Gastrocnemius medialis (tissue), 4 donors: Measurements from ENCODE around the gene BRDT. TPM values are rescaled to one million over a fixed set of nuclear protein-coding genes. Genes with fewer than 3 reads are reported as not detected.

ENCODE experiments used
- ATAC-seq, 2 donors: fragments of 150-250 bp; one replicate each; pipeline ENCODE4 v1.9.1; 2016
- DNase-seq, 2 donors: peaks; one replicate each; pipeline ENCODE4 v3.0.0-alpha.2; 2019
- H3K27ac ChIP-seq, 4 donors: fragments of 200-600 bp; sonication (generic); 1 replicate in 1 of 4; 2 replicates in 3 of 4; pipeline ENCODE4 v1.5.1; 2016 to 2018; ENCODE audit warnings: mild to moderate bottlenecking in 2 of 4, moderate library complexity in 1 of 4
- H3K27me3 ChIP-seq, 3 donors: fragments of 200-600 bp; sonication (generic) in 2 of 3; 1 replicate in 1 of 3; 2 replicates in 2 of 3; pipeline versions ENCODE4 v1.5.1 to v1.6.0; 2016 to 2019; ENCODE audit warnings: mild to moderate bottlenecking in 1 of 3, moderate library complexity in 1 of 3
- H3K36me3 ChIP-seq, 2 donors: fragments of 200-600 bp; sonication (generic) in 1 of 2; one replicate each; pipeline ENCODE4 v1.5.1; 2017 to 2018
- H3K4me1 ChIP-seq, 2 donors: fragments of 200-600 bp; sonication (generic) in 1 of 2; one replicate each; pipeline ENCODE4 v1.5.1; 2016 to 2017; ENCODE audit warnings: mild to moderate bottlenecking in 2 of 2
- H3K4me3 ChIP-seq, 4 donors: fragments of 200-600 bp; sonication (generic) in 3 of 4; 1 replicate in 1 of 4; 2 replicates in 3 of 4; pipeline ENCODE4 v1.5.1; 2016 to 2019; ENCODE audit warnings: mild to moderate bottlenecking in 2 of 4
- H3K9me3 ChIP-seq, 3 donors: fragments of 200-600 bp; sonication (generic) in 2 of 3; 1 replicate in 1 of 3; 2 replicates in 2 of 3; pipeline ENCODE4 v1.5.1; 2016 to 2019
- CTCF ChIP-seq, 5 experiments: fragments of 450-650 bp in 3 of 5; fragments of 200-600 bp in 2 of 5; sonication (generic) in 2 of 5; IDR thresholded peaks in 4 of 5; conservative IDR thresholded peaks in 1 of 5; 1 replicate in 4 of 5; 2 replicates in 1 of 5; pipeline ENCODE4 v1.5.1; 2016 to 2019; ENCODE audit warnings: antibody characterized with exemption in 5 of 5, mild to moderate bottlenecking in 3 of 5, moderate library complexity in 3 of 5
- POLR2A ChIP-seq, 2 donors: fragments of 450-650 bp; IDR thresholded peaks; one replicate each; pipeline ENCODE4 v1.6.1; 2017; ENCODE audit warnings: antibody characterized with exemption in 2 of 2, mild to moderate bottlenecking in 2 of 2, moderate library complexity in 2 of 2
- in situ Hi-C, 4 donors: fragments of 200-750 bp; cut with MboI; loops; one replicate each; pipeline versions ENCODE4 v1.15.0 to v1.8.0; 2017; ENCODE audit warnings: low sequenced_read_pairs in 4 of 4
- intact Hi-C: fragments of 100-400 bp; cut with DNase I; formaldehyde crosslinking; loops from one replicate; pipeline ENCODE4 v1.15.1; 2023; ENCODE audit warnings: low total_unique reads
- total RNA-seq, 4 donors: library from RNA; depleted of rRNA; stranded (reverse); fragments of >200 nt; gene quantifications; one replicate each; pipeline versions ENCODE4 v1.1.0 to v1.2.3, GENCODE V29; 2016

Gene BRDT
- total RNA-seq, 4 donors from 2014 or later = not detected

- intact Hi-C loops = no loop called here
- no peaks in the 10 kb centered on the region for H3K27me3 ChIP-seq
- TF ChIP-seq CTCF (IDR thresholded peaks at IDR 0.05 in 4 of 5, conservative IDR thresholded peaks at IDR 0.05 in 1 of 5) (no peak), POLR2A (IDR thresholded peaks at IDR 0.05) (no peak)
- H3K36me3 ChIP-seq = no peaks in the 10 kb centered on the region
- no peak for DNase-seq
- no peaks in the 10 kb centered on the region for H3K9me3 ChIP-seq
- no peak overlapping the region for H3K4me3 ChIP-seq
- in situ Hi-C loops = no loop called here
- H3K27ac ChIP-seq = no peak overlapping the region
- no peaks in the 10 kb centered on the region for H3K4me1 ChIP-seq
- ATAC-seq = no peak
Observed at GRCh38 chr1:92043621-92044020, 94.4 kb downstream of the BRDT start.

- H3K36me3 ChIP-seq = no peaks in the 10 kb centered on the region
- DNase-seq (no peak), ATAC-seq (no peak)
- H3K4me1 ChIP-seq = no peaks in the 10 kb centered on the region
- H3K27ac ChIP-seq = no peak overlapping the region
- in situ Hi-C loops = no loop called here
- no peaks in the 10 kb centered on the region for H3K9me3 ChIP-seq
- intact Hi-C loops = no loop called here
- H3K4me3 ChIP-seq = no peak overlapping the region
- no peaks in the 10 kb centered on the region for H3K27me3 ChIP-seq
- no peak for TF ChIP-seq CTCF (IDR thresholded peaks at IDR 0.05 in 4 of 5, conservative IDR thresholded peaks at IDR 0.05 in 1 of 5)
- no peak for TF ChIP-seq POLR2A (IDR thresholded peaks at IDR 0.05)
Observed at GRCh38 chr1:92045766-92046495, 96.7 kb downstream of the BRDT start.

DNA sequence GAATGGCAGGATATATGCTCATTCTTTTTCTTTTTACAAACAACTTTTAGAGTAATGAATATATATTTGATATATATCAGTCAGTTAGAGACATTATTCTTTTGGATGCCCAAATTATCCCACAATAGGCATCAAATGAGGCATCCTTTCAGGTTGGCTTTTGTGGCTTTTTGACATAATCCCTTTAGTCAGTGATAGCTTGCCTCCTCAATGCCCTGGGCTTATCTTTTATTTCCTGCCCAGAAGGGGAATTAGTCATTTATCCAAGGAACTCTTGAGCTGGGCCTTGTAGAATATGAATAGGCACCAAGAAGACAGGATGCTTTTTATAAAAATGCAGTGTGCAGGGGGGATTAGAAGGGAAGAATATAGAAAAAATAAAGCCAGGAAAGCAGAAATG is 102.7 kb downstream of the BRDT start:
- Histone ChIP-seq H3K4me3 (no peak overlapping the region), H3K27me3 (no peaks in the 10 kb centered on the region), H3K9me3 (no peaks in the 10 kb centered on the region), H3K27ac (no peak overlapping the region), H3K36me3 (no peaks in the 10 kb centered on the region), H3K4me1 (no peaks in the 10 kb centered on the region)
- DNase-seq (no peak), ATAC-seq (no peak)
- in situ Hi-C loops = no loop called here
- TF ChIP-seq CTCF (IDR thresholded peaks at IDR 0.05 in 4 of 5, conservative IDR thresholded peaks at IDR 0.05 in 1 of 5) = no peak
- intact Hi-C loops = no loop called here

Other genes with a start within 250 kb of the BRDT start
- gene TGFBR3, start 63.2 kb upstream of the BRDT start, total RNA-seq = 10 to 100 TPM; 37.3 to 61.7 (median 48.4) TPM
- gene EPHX4, start 80.6 kb downstream of the BRDT start, total RNA-seq = not detected
- gene SETSIP, start 126.0 kb downstream of the BRDT start, total RNA-seq = not detected
- gene BTBD8, start 130.9 kb downstream of the BRDT start, total RNA-seq = 1 to 10 TPM in 3 of 4 donors, under 1 TPM in 1; 0.90 to 5.7 (median 3.4) TPM